ENCODE data around the gene DPP4.

The DPP4 gene

GRCh38 chr2:162028511-162028910, 45.5 kb downstream of the DPP4 start:
- TF ChIP-seq CTCF (IDR thresholded peaks at IDR 0.05; ENCODE audit: low read depth, low read length) = no peak
- no peak for DNase-seq (ENCODE audit: low read depth in 2 of 2)
- no peak overlapping the region for H3K4me3 ChIP-seq (replicated peaks in 1 of 2; ENCODE audit: low read depth in 2 of 2, low read length in 2 of 2)

- no peak overlapping the region for H3K4me3 ChIP-seq (replicated peaks in 1 of 2; ENCODE audit: low read depth in 2 of 2, low read length in 2 of 2)
- peak in 1 of 2 donors; percentile 37 for DNase-seq (ENCODE audit: low read depth in 2 of 2)
- no peak for TF ChIP-seq CTCF (IDR thresholded peaks at IDR 0.05; ENCODE audit: low read depth, low read length)
Observed at GRCh38 chr2:162025121-162025911, 48.7 kb downstream of the DPP4 start.

GRCh38 chr2:162022290-162022945, 51.6 kb downstream of the DPP4 start:
- no peak overlapping the region for H3K4me3 ChIP-seq (replicated peaks in 1 of 2; ENCODE audit: low read depth in 2 of 2, low read length in 2 of 2)
- peak; percentile 26 to 31 for DNase-seq (ENCODE audit: low read depth in 2 of 2)
- no peak for TF ChIP-seq CTCF (IDR thresholded peaks at IDR 0.05; ENCODE audit: low read depth, low read length)

GRCh38 chr2:162021516-162022058, 52.4 kb downstream of the DPP4 start:
- no peak for DNase-seq (ENCODE audit: low read depth in 2 of 2)
- TF ChIP-seq CTCF (IDR thresholded peaks at IDR 0.05; ENCODE audit: low read depth, low read length) = no peak
- no peak overlapping the region for H3K4me3 ChIP-seq (replicated peaks in 1 of 2; ENCODE audit: low read depth in 2 of 2, low read length in 2 of 2)

- TF ChIP-seq CTCF (IDR thresholded peaks at IDR 0.05; ENCODE audit: low read depth, low read length) = no peak
- no peak overlapping the region for H3K4me3 ChIP-seq (replicated peaks in 1 of 2; ENCODE audit: low read depth in 2 of 2, low read length in 2 of 2)
- DNase-seq (ENCODE audit: low read depth in 2 of 2) = no peak
Observed at GRCh38 chr2:162018530-162018929, 55.5 kb downstream of the DPP4 start.

- no peak overlapping the region for H3K4me3 ChIP-seq (replicated peaks in 1 of 2; ENCODE audit: low read depth in 2 of 2, low read length in 2 of 2)
- no peak for TF ChIP-seq CTCF (IDR thresholded peaks at IDR 0.05; ENCODE audit: low read depth, low read length)
- no peak for DNase-seq (ENCODE audit: low read depth in 2 of 2)
Observed at GRCh38 chr2:162017233-162017632, 56.8 kb downstream of the DPP4 start.

Data from cardiac fibroblast (primary cell).